ENCODE data around the gene TPI1. TPM values are rescaled to one million over a fixed set of nuclear protein-coding genes. Genes with fewer than 3 reads are reported as not detected.
A peak's percentile ranks its signal among the peaks of the same experiment; 100 is the strongest.
"Not testable (repeated sequence)": the region's sequence is repeated elsewhere in the genome, so short reads cannot be mapped to it uniquely, and the experiment has no call there.

TPI1 gene
- total RNA-seq, 1 donor from 2014 or later: 300 TPM

DNA sequence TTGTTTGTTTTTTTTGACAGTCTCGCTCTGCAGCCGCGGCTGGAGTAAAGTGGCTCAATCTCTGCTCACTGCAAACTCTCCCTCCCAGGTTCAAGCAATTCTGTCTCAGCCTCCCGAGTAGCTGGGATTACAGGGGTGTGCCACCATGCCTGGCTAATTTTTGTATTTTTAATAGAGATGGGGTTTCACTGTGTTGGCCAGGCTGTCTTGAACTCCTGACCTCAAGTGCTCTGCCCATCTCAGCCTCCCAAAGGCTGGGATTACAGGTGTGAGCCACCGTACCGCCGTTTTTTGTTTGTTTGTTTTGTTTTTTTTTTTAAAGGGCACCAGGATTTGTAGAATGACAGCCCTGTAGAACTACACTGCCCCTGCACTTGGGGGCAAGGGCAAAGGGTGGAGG is 21.5 kb downstream of the TPI1 start:
- not testable (repeated sequence) for ATAC-seq; DNase-seq (ENCODE audit: low spot score)

DNA sequence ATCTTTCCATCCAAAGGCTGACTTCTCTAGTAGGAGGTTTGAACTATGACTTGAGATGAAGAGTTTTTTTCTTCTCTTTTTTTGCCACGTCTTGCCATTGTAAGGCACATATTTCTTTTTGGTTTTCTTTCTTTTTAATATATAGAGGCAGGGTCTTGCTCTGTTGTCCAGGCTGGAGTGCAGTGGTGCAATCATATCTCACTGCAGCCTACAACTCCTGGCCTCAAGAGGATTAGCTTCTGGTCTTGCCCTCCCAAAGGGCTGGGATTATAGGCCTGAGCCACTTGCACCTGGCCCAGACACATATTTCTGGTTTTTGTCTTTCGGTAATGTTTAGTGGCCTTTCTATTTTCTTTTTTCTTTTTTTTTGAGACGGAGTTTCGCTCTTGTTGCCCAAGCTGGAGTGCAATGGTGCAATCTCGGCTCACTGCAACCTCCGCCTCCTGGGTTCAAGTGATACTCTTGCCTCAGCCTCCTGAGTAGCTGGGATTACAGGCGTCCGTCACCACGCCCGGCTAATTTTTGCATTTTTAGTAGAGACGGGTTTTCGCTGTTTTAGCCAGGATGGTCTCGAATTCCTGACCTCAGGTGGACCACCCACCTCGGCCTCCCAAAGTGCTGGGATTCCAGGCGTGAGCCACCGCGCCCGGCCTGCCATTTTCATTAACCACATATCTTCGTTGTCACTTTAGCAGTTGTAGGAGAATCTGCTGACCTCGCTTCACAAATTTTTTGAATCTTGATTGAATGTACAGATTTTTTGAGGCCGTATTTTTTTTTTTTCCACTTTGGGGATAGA is 22.6 kb downstream of the TPI1 start:
- ATAC-seq; DNase-seq (ENCODE audit: low spot score): not testable (repeated sequence)

DNA sequence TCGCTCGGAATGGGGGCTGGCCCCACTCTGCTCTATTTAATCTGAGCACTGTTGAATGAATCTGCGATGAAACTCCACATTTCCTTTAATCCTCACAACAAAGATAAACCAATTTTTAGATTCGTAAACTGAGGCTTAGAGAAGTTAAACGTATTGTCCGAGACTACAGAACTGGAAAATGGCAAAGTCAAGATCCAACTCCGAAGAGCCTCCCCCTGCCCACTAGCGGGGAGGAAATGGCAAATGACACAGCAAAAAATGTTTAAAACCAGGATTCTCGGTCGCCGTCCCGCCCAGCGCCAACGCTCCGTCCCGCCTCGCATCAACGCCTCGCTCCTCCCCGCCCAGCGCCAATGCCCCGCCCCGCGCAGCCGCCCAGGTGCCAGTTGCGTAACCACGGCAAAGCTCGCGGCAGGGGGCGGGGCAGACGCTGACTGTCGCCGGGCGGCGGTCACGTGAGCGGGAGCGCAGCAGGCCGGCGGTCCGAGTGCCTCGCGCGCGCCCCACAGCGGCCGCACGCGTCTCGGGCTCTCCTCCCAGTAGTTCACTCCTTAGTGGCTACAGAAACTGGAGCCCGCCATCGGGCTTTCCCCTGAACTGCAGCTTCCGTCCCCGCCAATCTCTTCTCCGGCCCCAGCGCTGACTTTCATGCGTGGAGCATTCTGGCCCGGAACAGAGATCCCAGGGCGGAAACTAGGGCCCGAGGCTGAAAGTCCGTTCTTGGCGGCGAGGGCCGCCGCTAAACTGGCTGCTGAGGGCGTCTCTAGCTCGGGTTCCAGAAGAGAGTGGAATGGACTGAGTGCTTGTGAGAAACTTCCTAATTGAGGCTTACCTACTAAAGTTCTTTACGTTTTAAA is 23.7 kb downstream of the TPI1 start:
- DNase-seq (ENCODE audit: low spot score) (peak; percentile 99), ATAC-seq (peak; percentile 97)

DNA sequence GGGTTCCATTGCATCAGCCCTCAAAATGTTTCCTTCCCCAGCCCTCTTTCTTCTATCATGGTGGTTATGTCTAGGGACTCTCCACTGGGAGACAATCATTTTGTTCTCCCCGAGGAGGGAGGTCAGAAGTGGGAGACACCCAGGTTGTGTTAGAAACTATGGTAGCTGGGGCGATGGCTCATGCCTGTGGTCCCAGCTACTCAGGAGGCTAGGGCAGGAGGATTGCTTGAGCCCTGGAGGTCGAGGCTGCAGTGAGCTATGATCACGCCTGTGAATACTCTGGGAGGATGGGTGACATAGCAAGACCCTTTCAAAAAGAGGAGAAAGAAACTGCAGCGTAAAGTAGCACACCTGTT is 24.3 kb downstream of the TPI1 start:
- peak; percentile 2 for ATAC-seq

DNA sequence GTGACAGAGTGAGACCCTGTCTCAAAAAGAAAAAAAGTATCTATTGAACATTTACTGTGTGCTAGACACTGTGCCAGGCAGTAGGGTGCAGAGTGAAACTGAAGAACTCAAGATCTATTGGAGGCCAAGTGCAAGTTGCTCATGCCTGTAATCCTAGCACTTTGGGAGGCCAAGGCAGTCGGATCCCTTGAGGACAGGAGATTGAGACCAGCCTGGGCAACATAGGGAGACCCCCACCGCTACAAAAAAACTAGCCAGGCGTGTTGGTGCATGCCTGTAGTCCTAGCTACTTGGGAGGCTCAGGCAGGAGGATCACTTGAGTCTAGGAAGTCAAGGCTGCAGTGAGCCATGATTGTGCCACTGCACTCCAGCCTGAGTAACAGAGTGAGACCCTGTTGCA is 25.4 kb downstream of the TPI1 start:
- not testable (repeated sequence) for ATAC-seq; DNase-seq (ENCODE audit: low spot score)

More for the DNA sequence above, 24.3 kb downstream of the TPI1 start:
- DNase-seq (ENCODE audit: low spot score): no peak

DNA sequence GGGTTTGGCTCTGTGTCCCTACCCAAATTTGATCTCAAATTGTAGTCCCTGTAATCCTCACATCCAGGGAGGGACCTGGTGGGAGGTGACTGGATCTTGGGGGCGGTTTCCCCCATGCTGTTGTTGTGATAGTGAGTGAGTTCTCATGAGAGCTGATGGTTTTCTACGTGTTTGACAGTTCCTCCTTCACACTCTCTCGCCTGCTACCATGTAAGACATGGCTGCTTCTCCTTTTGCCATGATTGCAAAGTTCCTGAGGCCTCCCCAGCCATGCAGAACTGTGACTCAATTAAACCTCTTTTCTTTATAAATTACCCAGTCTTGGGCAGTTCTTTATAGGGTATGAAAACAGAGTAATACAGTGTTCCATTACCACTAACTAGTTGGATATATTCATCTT is 27.0 kb downstream of the TPI1 start:
- ATAC-seq (no peak), DNase-seq (ENCODE audit: low spot score) (no peak)

DNA sequence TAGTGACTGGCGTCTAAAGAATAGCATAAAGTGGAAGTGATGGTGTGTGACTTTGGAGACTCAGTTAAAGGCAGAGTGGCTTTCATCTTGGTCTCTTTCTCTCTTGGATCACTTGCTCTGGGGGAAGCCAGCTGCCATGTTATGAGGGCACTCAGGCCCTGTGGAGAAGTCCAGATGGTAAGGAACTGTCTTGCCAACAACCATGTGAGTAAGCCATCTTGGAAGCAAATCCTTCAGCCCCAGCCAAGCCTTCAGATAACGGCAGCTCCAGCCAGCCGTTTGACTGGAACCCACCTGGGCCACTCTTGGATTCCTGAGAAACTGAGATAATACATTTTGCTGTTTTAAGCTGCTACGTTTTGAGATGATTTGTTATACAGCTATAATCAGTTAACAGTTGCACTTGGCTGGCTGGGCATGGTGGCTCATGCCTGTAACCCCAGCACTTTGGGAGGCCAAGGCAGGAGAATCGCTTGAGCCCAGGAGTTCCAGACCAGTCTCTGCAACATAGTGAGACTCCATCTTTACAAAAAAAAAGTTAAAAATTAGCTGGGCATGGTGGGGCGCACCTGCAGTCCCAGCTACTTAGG is 29.6 kb downstream of the TPI1 start:
- DNase-seq (ENCODE audit: low spot score): no peak

GRCh38 chr12:6899427-6899826 is 32.1 kb downstream of the TPI1 start:
- ATAC-seq (no peak), DNase-seq (ENCODE audit: low spot score) (no peak)

More for the DNA sequence above, 29.6 kb downstream of the TPI1 start:
- no peak for ATAC-seq

DNA sequence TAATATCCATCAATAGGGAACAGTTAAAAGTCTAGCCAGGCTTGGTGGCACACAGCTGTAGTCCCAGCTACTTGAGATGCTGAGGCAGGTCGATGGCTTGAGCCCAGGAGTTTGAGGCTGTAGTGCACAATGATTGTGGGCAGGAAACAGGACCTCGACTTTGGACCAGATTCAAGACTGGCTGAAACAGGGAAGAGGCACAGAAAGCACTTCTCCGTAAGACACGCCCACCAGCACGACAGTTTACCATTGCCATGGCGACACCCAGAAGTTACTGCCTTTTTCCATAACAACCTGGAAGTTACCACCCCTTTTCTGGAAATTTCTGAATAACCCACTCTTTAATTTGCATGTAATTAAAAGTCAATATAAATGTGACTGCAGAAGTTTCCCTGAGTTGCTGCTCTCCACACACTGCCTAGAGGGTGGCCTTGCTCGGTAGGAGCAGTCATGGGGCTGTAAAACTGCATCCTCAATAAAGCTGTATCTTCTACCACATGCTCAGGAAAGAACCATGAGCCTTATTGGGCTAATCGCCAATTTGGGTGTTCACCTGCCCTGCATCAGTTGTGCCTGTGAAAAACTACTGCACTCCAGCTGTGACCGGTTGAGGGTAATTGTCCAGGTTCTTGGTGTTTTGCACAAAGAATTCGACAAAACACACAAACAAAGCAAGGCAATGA is 32.6 kb downstream of the TPI1 start:
- no peak for DNase-seq (ENCODE audit: low spot score)
- peak; percentile 5 for ATAC-seq

GRCh38 chr12:6902448-6902847 is 35.1 kb downstream of the TPI1 start:
- ATAC-seq (no peak), DNase-seq (ENCODE audit: low spot score) (no peak)

DNA sequence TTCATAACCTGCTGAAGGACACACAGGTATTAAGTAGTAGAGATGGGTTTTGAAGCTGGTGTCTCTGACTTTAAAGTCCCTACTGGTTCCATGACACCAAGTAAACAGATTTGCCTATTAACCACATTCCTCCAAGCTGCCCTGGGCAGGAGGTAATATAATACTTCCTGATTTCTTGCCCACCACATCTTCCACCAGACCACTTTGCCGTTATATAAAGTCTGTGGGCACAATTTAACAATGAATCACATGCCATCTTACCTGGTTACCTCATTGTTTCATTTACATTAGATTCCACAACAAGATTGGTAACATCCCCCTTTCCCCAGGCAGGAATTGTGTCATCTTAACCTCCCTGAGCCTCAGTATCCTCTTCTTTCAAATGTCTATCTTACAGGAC is 36.4 kb downstream of the TPI1 start:
- ATAC-seq (no peak), DNase-seq (ENCODE audit: low spot score) (no peak)

- peak; percentile 99 for DNase-seq (ENCODE audit: low spot score)
- peak; percentile 97 for ATAC-seq
Observed at GRCh38 chr12:6904280-6905276, 37.2 kb downstream of the TPI1 start, which contains the start of gene LRRC23. TSS of gene LRRC23 (plus strand) at chr12:6904822. CDS start at chr12:6905634, 812 bp downstream.

GRCh38 chr12:6905414-6906040 is 38.2 kb downstream of the TPI1 start:
- ATAC-seq (no peak), DNase-seq (ENCODE audit: low spot score) (no peak)

DNA sequence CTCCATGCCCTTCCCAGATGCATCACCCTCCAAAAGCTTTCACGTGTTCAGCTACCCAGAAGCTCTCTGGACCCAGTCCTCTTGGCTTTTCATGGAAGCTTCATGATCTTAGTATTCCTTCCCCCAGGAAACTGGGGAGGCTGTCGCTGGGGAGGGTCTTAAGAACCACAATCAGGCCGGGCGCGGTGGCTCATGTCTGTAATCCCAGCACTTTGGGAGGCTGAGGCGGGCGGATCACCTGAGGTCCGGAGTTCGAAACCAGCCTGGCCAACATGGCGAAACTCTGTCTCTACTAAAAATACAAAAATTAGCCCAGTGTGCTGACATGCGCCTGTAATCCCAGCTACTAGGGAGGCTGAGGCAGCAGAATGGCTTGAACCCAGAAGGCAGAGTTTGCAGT is 40.8 kb downstream of the TPI1 start:
- not testable (repeated sequence) for DNase-seq (ENCODE audit: low spot score); ATAC-seq

- ATAC-seq (no peak), DNase-seq (ENCODE audit: low spot score) (no peak)
Observed at GRCh38 chr12:6909421-6910145, 42.3 kb downstream of the TPI1 start.

GRCh38 chr12:6912164-6912935 is 45.0 kb downstream of the TPI1 start:
- no peak for ATAC-seq
- DNase-seq (ENCODE audit: low spot score): no peak

DNA sequence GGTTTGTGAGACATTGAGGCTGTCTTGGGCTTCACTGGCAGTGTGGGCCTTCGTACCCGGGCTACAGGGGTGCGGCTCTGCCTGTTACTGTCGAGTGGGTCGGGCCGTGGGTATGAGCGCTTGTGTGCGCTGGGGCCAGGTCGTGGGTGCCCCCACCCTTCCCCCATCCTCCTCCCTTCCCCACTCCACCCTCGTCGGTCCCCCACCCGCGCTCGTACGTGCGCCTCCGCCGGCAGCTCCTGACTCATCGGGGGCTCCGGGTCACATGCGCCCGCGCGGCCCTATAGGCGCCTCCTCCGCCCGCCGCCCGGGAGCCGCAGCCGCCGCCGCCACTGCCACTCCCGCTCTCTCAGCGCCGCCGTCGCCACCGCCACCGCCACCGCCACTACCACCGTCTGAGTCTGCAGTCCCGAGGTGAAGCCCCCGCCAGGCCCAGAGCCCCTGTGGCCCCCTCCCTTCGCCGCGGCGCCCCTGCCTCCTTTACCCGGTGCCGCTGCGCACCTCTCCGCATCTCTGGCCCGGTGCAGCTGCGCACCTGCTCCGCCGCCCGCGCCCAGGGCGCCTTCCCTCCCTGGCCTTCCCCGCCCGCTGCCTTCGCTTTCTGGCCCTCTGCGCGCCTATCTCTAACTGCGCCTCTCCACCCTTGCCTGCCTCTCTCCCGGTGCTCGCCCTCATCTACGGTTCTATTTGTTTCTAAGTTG is 47.1 kb downstream of the TPI1 start, which contains the start of gene ENO2:
TSS of gene ENO2 (plus strand) at position 335 of the 701 bp plus-strand sequence. CDS start 1,253 bp downstream, outside the sequence.
- DNase-seq (ENCODE audit: low spot score) (no peak), ATAC-seq (peak; percentile 73)

Data from left lobe of liver (tissue), 2 donors.